ENCODE measurements around the gene NRN1. TPM values are rescaled to one million over a fixed set of nuclear protein-coding genes. Genes with fewer than 3 reads are reported as not detected.
"Not testable (repeated sequence)": the region's sequence is repeated elsewhere in the genome, so short reads cannot be mapped to it uniquely, and the experiment has no call there.

The NRN1 gene
- total RNA-seq, 1 donor from 2014 or later: 34.5 TPM

GRCh38 chr6:5984150-5985089 lies 22.3 kb downstream of the NRN1 start:
- DNase-seq (ENCODE audit: extremely low read depth, low read depth, low spot score): no peak

DNA sequence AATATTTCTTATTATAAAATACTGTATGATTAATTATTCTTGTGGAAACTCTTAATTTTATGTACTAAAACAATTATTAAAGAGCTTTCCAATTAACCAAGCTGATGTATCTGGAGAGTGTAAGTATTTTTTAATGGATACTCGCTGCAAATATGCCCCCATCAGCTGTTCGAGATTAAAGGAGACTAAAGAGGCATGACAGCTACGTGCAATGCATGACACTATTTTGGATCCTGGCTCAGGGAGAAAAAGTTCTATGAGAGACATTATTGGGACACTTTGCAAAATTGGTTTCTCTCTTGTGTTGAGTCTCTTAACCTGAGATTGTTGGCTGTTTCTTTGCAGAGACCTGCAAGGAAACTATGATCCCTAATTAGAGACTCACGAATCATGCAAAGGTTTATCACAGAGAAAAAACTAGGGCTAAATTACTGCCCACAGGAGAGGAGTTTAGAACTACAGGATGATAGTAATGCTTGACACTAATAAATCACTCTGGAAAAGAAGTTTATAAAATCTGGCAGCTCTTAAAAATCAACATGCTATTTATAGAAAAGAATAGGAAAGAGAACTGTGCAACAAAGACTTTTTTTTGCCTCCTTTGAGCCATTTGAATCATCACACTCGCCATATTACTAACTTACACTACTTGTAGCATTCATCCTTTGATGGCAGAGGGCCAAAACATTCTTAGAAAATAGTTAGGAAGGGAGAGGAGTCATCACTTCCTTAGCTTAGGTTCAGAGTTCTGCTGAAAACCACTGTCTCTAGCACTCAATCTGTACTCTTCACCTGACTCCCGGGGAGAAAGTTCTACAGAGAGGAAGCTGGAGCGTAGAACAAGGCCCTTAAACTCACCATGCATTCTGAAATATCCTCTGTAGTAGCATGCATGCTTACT lies 25.3 kb downstream of the NRN1 start:
- DNase-seq (ENCODE audit: extremely low read depth, low read depth, low spot score): no peak

DNA sequence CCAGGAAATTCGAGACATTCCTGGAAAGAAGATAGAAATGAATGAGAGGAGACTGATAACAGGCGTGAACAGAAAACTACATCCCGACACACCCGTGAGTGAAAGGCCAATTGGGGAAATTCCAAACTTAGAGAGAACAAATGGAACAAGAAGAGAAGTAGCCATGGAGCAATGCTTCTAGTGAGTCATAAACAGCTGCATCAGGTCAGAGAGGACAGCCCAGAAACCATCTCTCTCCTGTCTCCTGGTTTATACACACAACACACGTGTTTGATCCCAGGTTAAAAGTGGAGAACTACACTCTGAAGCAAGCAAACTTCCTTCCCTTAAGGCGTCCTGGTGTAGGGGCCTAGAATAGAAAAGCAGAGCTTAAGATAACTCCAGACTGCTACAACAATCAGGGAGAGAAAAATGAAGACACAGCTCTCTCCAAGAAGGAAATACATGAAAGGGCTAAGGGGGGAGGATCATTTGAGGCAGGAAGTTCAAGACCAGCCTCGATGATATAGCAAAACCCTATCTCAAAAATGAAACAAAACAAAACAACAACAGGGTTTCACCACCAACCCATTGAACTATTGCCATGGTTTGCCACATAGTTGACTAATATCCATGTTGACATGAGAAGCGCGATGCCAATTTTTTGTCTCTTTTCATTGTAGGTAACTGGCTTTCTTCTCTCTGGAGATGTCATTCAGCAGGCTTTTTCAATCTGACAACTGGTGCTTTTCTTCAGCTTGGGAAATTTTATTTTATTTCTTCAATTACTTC lies 26.9 kb downstream of the NRN1 start:
- no peak for DNase-seq (ENCODE audit: extremely low read depth, low read depth, low spot score)

DNA sequence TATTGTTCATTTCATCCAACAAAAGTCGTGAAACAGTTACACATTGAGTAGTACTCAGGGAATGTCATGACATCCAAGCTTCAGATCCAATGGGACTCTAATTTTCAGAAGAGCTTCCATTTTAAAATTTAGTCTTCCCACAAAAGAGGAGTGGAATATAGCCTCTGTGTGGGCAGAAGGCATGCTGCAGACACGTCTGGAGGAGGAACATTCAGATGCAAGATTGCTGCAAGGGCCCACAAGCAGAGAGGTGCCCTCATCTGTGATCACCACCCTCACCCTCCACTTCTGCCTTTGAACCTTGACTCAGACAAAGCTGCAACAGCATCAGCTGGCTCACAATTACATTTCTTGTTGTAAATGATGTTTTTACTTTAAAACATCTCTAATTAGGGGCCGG lies 29.9 kb downstream of the NRN1 start:
- DNase-seq (ENCODE audit: extremely low read depth, low read depth, low spot score): no peak

- peak; percentile 9 for DNase-seq (ENCODE audit: extremely low read depth, low read depth, low spot score)
These were observed 37.6 kb downstream of the NRN1 start for GRCh38 chr6:5968817-5969734.

- not testable (repeated sequence) for DNase-seq (ENCODE audit: extremely low read depth, low read depth, low spot score)
These were observed 38.7 kb downstream of the NRN1 start for GRCh38 chr6:5968036-5968435.

- DNase-seq (ENCODE audit: extremely low read depth, low read depth, low spot score): no peak
These were observed 39.1 kb downstream of the NRN1 start for GRCh38 chr6:5967594-5967993.

- DNase-seq (ENCODE audit: extremely low read depth, low read depth, low spot score): no peak
These were observed 43.9 kb downstream of the NRN1 start for GRCh38 chr6:5962794-5963193.

GRCh38 chr6:5961836-5962235 lies 44.9 kb downstream of the NRN1 start:
- DNase-seq (ENCODE audit: extremely low read depth, low read depth, low spot score): no peak

DNA sequence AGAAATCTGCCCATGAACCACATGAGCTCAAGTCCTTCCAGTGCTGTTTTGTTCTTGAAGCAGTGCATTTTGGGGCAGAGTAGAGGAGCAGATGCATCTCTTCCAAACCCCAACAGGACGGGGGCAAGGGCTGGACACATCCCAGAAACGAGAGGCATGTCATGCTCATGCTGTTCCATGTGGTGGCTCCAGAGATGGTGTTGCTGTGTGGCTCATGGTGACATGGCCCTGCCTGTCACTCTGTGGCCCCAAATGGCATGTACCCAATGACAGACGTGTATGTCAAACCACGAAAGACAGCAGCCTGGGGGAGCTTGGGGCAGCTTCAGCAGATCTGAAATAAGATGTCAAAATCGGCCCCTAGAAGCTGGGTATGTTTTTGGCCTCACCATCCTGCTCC lies 46.3 kb downstream of the NRN1 start:
- DNase-seq (ENCODE audit: extremely low read depth, low read depth, low spot score): no peak

DNA sequence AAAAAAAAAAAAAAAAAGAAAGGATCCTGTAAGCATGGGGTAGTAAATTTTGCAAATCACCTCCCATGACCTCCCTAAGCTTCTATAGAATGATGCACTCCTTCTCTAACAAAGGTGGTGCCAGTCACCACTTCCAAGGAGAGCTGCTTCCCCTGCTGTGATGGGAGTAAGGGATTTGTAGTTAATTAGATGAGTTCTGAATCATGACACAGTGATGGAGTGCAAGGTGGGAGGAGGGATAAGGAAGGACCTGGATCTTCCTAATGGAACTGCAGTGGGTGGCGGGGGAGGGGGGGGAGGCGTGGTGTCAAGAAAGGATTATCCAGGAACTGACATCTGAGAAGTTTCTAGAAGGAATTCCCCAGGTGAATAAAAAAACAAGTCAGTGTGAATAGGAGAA lies 47.8 kb downstream of the NRN1 start:
- DNase-seq (ENCODE audit: extremely low read depth, low read depth, low spot score): no peak

- no peak for DNase-seq (ENCODE audit: extremely low read depth, low read depth, low spot score)
These were observed 49.8 kb downstream of the NRN1 start for GRCh38 chr6:5956939-5957338.

DNA sequence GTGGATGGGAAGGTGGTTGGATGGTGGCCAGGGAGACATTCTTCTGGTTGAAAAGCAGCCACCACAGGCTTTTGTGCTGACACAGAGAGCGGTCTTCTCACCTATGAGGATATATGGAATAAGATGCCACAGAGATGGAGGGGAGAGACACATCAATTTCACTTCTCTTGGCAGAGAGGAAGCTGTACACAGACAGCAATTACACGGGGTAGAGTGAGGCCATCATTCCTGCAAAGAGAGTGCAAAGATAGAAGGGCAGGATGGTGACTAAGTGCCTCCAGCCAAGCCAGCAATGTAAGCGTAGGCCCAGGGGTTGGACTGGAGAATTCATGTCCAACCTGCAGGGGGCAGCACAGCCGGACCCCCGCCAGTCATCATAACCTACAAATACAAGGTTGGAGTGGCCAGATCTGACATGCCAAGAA lies 56.4 kb downstream of the NRN1 start:
- peak; percentile 9 for DNase-seq (ENCODE audit: extremely low read depth, low read depth, low spot score)

All from glomerular endothelial cell (primary cell).